Spleen (tissue), 11 donors: ENCODE results near the gene OR10Z1. TPM values are rescaled to one million over a fixed set of nuclear protein-coding genes. Genes with fewer than 3 reads are reported as not detected.

Experiments
- DNase-seq: peaks from one replicate; pipeline ENCODE4 v3.0.0-alpha.2; 2020
- H3K27ac ChIP-seq, 8 donors: fragments of 200-600 bp; sonication (generic) in 7 of 8; 1 replicate in 4 of 8; 2 replicates in 4 of 8; pipeline versions ENCODE4 v1.5.0 to v1.8.0; 2016 to 2021; ENCODE audit warnings: inconsistent platforms in 4 of 8, mild to moderate bottlenecking in 4 of 8, moderate library complexity in 1 of 8
- H3K27me3 ChIP-seq, 7 donors: fragments of 200-600 bp; sonication (generic) in 6 of 7; replicated peaks in 1 of 7; 1 replicate in 4 of 7; 2 replicates in 3 of 7; pipeline versions ENCODE4 v1.5.0 to v1.8.0; 2016 to 2021; ENCODE audit warnings: inconsistent platforms in 3 of 7, mild to moderate bottlenecking in 1 of 7
- H3K36me3 ChIP-seq, 6 donors: fragments of 200-600 bp; sonication (generic) in 5 of 6; 1 replicate in 4 of 6; 2 replicates in 2 of 6; pipeline versions ENCODE4 v1.5.0 to v1.8.0; 2016 to 2021; ENCODE audit warnings: inconsistent platforms in 2 of 6
- H3K4me1 ChIP-seq, 6 donors: fragments of 200-600 bp; sonication (generic) in 5 of 6; 1 replicate in 3 of 6; 2 replicates in 3 of 6; pipeline versions ENCODE4 v1.5.0 to v1.8.0; 2016 to 2021; ENCODE audit warnings: inconsistent platforms in 3 of 6
- H3K4me3 ChIP-seq, 8 donors: fragments of 200-600 bp; sonication (generic) in 7 of 8; 1 replicate in 4 of 8; 2 replicates in 4 of 8; pipeline versions ENCODE4 v1.5.0 to v1.8.0; 2016 to 2021; ENCODE audit warnings: inconsistent platforms in 4 of 8, mild to moderate bottlenecking in 4 of 8, moderate library complexity in 2 of 8
- H3K9me3 ChIP-seq, 8 donors: fragments of 200-600 bp; sonication (generic) in 7 of 8; 1 replicate in 4 of 8; 2 replicates in 4 of 8; pipeline versions ENCODE4 v1.5.0 to v1.8.0; 2016 to 2021; ENCODE audit warnings: inconsistent platforms in 4 of 8
- CTCF ChIP-seq, 11 experiments: fragments of 200-600 bp in 7 of 11; fragments of 450-650 bp in 4 of 11; sonication (generic) in 4 of 11; IDR thresholded peaks in 8 of 11; conservative IDR thresholded peaks in 3 of 11; 1 replicate in 7 of 11; 2 replicates in 4 of 11; pipeline versions ENCODE4 v1.4.0 to v1.8.0; 2016 to 2021; ENCODE audit warnings: antibody characterized with exemption in 11 of 11, inconsistent platforms in 4 of 11, mild to moderate bottlenecking in 1 of 11
- POLR2A ChIP-seq, 3 donors: fragments of 450-650 bp; IDR thresholded peaks; one replicate each; pipeline ENCODE4 v1.5.1; 2017; ENCODE audit warnings: antibody characterized with exemption in 3 of 3, mild to moderate bottlenecking in 1 of 3
- POLR2AphosphoS5 ChIP-seq, 3 donors: sonication (generic); formaldehyde crosslinking; IDR thresholded peaks; one replicate each; pipeline ENCODE4 v1.5.1; 2017; ENCODE audit warnings: antibody characterized with exemption in 3 of 3
- WGBS, 5 donors: extraction: QIAGEN DNeasy Blood & Tissue Kit in 3 of 5; methylation state at CpG; one replicate each; pipeline versions ENCODE4 v1.1.5 to v1.1.7; 2013 to 2018; 5-methylcytosine and 5-hydroxymethylcytosine counted together
- intact Hi-C: fragments of 100-400 bp; cut with DNase I; formaldehyde crosslinking; loops from one replicate; pipeline ENCODE4 v1.15.0; 2023; ENCODE audit warnings: low total_unique reads
- polyA plus RNA-seq, 3 donors: library from polyadenylated mRNA; stranded (reverse); fragments of 200-250 nt; gene quantifications; one replicate each; pipeline ENCODE4 v1.2.1, GENCODE V29; 2013
- total RNA-seq, 7 donors: library from RNA; depleted of rRNA in 3 of 7; stranded (reverse); fragments of >200 nt in 3 of 7; fragmentation: NEBNext Ultra II Directional in 4 of 7; extraction: Animal tissue kit (Norgen Biotek cat#: 25700) in 4 of 7; gene quantifications; one replicate each; pipeline versions ENCODE4 v1.1.0 to v1.2.1, GENCODE V29; 2016 to 2021
- donor health status: healthy with polysubstance abuse.
- donor health status: DM: no; HTN: no; CAD: no; lungs with moderate emphysema.
- donor health status: DM: no; HTN: no; CAD: no.
- donor health status: Bipolar disorder and iron deficiency.
- donor health status: healthy.
- donor health status: DM: no; HTN: no; CAD: no.
- donor health status: DM: yes; HTN: yes; CAD: no.

The OR10Z1 gene
- total and polyA plus RNA-seq, 10 donors, result not detected

- intact Hi-C loops, result no loop called here
- TF ChIP-seq POLR2A (IDR thresholded peaks at IDR 0.05), result no peak
- no peak for TF ChIP-seq CTCF (IDR thresholded peaks at IDR 0.05 in 8 of 11, conservative IDR thresholded peaks at IDR 0.05 in 3 of 11)
- no peak for TF ChIP-seq POLR2AphosphoS5 (IDR thresholded peaks at IDR 0.05)
- 76 to 83% (median 80%) methylated on average over 4 of the region's 4 CpGs for WGBS, 5 donors
Measured at GRCh38 chr1:158583962-158584361, 21.1 kb upstream of the OR10Z1 start.

GRCh38 chr1:158586942-158587341 lies 18.1 kb upstream of the OR10Z1 start:
- intact Hi-C loops, result no loop called here
- no peak overlapping the region for H3K4me3 ChIP-seq
- DNase-seq, result no peak
- WGBS, 5 donors, result 85 to 94% (median 89%) methylated on average over 1 of the region's 1 CpG
- TF ChIP-seq POLR2AphosphoS5 (IDR thresholded peaks at IDR 0.05) (no peak), POLR2A (IDR thresholded peaks at IDR 0.05) (no peak), CTCF (IDR thresholded peaks at IDR 0.05 in 8 of 11, conservative IDR thresholded peaks at IDR 0.05 in 3 of 11) (no peak)
- H3K9me3 ChIP-seq, result peaks cover 0 to 28% (median 17%) of the 10 kb centered on the region in 8 donors
- H3K4me1 ChIP-seq, result no peaks in the 10 kb centered on the region
- no peaks in the 10 kb centered on the region for H3K27me3 ChIP-seq
- no peak overlapping the region for H3K27ac ChIP-seq
- no peaks in the 10 kb centered on the region for H3K36me3 ChIP-seq

More at GRCh38 chr1:158583962-158584361, 21.1 kb upstream of the OR10Z1 start:
- no peaks in the 10 kb centered on the region for H3K27me3 ChIP-seq
- no peaks in the 10 kb centered on the region for H3K36me3 ChIP-seq
- peaks cover 0 to 26% (median 17%) of the 10 kb centered on the region in 8 donors for H3K9me3 ChIP-seq
- H3K4me3 ChIP-seq, result no peak overlapping the region
- no peaks in the 10 kb centered on the region for H3K4me1 ChIP-seq
- no peak overlapping the region for H3K27ac ChIP-seq
- DNase-seq, result no peak

GRCh38 chr1:158600735-158601134 lies 4.3 kb upstream of the OR10Z1 start:
- Histone ChIP-seq H3K27ac (no peak overlapping the region), H3K27me3 (no peaks in the 10 kb centered on the region), H3K9me3 (peaks cover 5 to 47% (median 41%) of the 10 kb centered on the region in 8 donors), H3K4me1 (no peaks in the 10 kb centered on the region), H3K36me3 (no peaks in the 10 kb centered on the region), H3K4me3 (no peak overlapping the region)
- TF ChIP-seq POLR2A (IDR thresholded peaks at IDR 0.05), result no peak
- TF ChIP-seq POLR2AphosphoS5 (IDR thresholded peaks at IDR 0.05), result no peak
- no peak for TF ChIP-seq CTCF (IDR thresholded peaks at IDR 0.05 in 8 of 11, conservative IDR thresholded peaks at IDR 0.05 in 3 of 11)
- WGBS, 5 donors, result 47 to 99% (median 97%) methylated on average over 2 of the region's 2 CpGs
- intact Hi-C loops, result no loop called here
- DNase-seq, result no peak

DNA sequence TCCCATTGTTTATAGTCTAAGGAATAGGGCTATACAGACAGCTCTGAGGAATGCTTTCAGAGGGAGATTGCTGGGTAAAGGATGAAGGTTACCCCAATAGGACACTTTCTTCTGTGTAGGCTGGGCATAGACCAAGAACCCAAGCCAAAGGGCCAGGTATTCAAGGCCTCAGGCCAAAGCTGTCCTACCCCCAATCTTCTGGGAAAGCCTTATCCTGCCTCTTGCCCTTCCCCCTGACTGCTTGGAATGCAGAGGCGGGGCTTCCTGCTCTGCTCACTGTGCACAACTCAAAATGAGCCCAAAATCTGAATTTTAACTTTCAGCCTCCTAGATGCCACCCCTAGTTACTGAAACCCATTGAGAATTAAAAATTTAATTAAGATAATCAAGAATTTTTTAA lies 2.2 kb downstream of the OR10Z1 start:
- no peaks in the 10 kb centered on the region for H3K4me1 ChIP-seq
- no peak overlapping the region for H3K4me3 ChIP-seq
- no peak overlapping the region for H3K27ac ChIP-seq
- no peaks in the 10 kb centered on the region for H3K36me3 ChIP-seq
- TF ChIP-seq POLR2AphosphoS5 (IDR thresholded peaks at IDR 0.05) (no peak), CTCF (IDR thresholded peaks at IDR 0.05 in 8 of 11, conservative IDR thresholded peaks at IDR 0.05 in 3 of 11) (no peak), POLR2A (IDR thresholded peaks at IDR 0.05) (no peak)
- H3K9me3 ChIP-seq, result no peaks in the 10 kb centered on the region
- no peaks in the 10 kb centered on the region for H3K27me3 ChIP-seq
- intact Hi-C loops, result no loop called here
- whole genome bisulfite sequencing, 5 donors, result 60 to 85% (median 76%) methylated on average over 1 of the region's 1 CpG
- DNase-seq, result no peak
